HEK293 (cell line): ENCODE data around the gene BDNF.

Experiments
- CTCF ChIA-PET: fragments of 350-600 bp; formaldehyde crosslinking; extraction: SDS; loops from one replicate; lab custom pipeline; 2021; ENCODE audit warnings: antibody characterized with exemption; lab: Yijun Ruan, JAX
- POLR2A ChIA-PET: fragments of 300-600 bp; formaldehyde crosslinking; extraction: SDS; loops from one replicate; lab custom pipeline; 2020; ENCODE audit warnings: antibody characterized with exemption, inconsistent platforms; lab: Yijun Ruan, JAX
- H3K27ac ChIP-seq: fragments of 200-500 bp; sonication (Bioruptor generic); 2 replicates; pipeline ENCODE4 v1.5.1; 2014; ENCODE audit warnings: low read depth, low read length, control low read depth, inconsistent platforms; ENCODE audit errors: extremely low read depth
- H3K36me3 ChIP-seq, 2 experiments: fragments of 200-500 bp in 1 of 2; sonication (Bioruptor generic) in 1 of 2; 1 replicate in 1 of 2; 2 replicates in 1 of 2; pipeline ENCODE4 v1.5.1; 2014 to 2017; ENCODE audit warnings: inconsistent platforms in 2 of 2, low read length in 2 of 2; ENCODE audit not compliant: control insufficient read depth in 2 of 2, insufficient read depth in 1 of 2
- H3K4me1 ChIP-seq: fragments of 200-500 bp; sonication (Bioruptor generic); 2 replicates; pipeline ENCODE4 v1.5.1; 2014; ENCODE audit warnings: mild to moderate bottlenecking, low read length, inconsistent platforms; ENCODE audit not compliant: control insufficient read depth, insufficient read depth
- H3K4me3 ChIP-seq: 2 replicates; pipeline ENCODE4 v1.5.1; 2011; ENCODE audit warnings: low read depth, mild to moderate bottlenecking, control low read depth, low read length, moderate library complexity
- H3K9me3 ChIP-seq: fragments of 200-500 bp; sonication (Bioruptor generic); 2 replicates; pipeline ENCODE4 v1.5.1; 2014; ENCODE audit warnings: low read depth, low read length, inconsistent platforms; ENCODE audit not compliant: control insufficient read depth, insufficient read depth
- EGR2 ChIP-seq: fragments of 450-650 bp; formaldehyde crosslinking; IDR thresholded peaks from 2 replicates; pipeline ENCODE4 v1.5.1; 2016; ENCODE audit warnings: low read depth, missing biosample characterization, missing genetic modification characterization
- GLI4 ChIP-seq: fragments of 450-650 bp; formaldehyde crosslinking; IDR thresholded peaks from 2 replicates; pipeline ENCODE4 v1.5.1; 2016; ENCODE audit warnings: missing biosample characterization, missing genetic modification characterization
- MEIS1 ChIP-seq: sonication (generic); formaldehyde crosslinking; IDR thresholded peaks from 2 replicates; pipeline ENCODE4 v1.8.1; 2022; ENCODE audit warnings: missing genetic modification reagents, mild to moderate bottlenecking, borderline replicate concordance
- SCRT1 ChIP-seq: fragments of 450-650 bp; formaldehyde crosslinking; IDR thresholded peaks from 2 replicates; pipeline ENCODE4 v1.5.1; 2016; ENCODE audit warnings: missing biosample characterization, missing genetic modification characterization, borderline replicate concordance
- WT1 ChIP-seq: fragments of 450-650 bp; formaldehyde crosslinking; IDR thresholded peaks from 2 replicates; pipeline ENCODE4 v1.5.1; 2016; ENCODE audit warnings: missing biosample characterization, missing genetic modification characterization
- YY1 ChIP-seq: fragments of 450-650 bp; formaldehyde crosslinking; IDR thresholded peaks from 2 replicates; pipeline ENCODE4 v1.5.1; 2018; ENCODE audit warnings: missing biosample characterization, missing genetic modification characterization
- ZBTB48 ChIP-seq: fragments of 450-650 bp; formaldehyde crosslinking; IDR thresholded peaks from 2 replicates; pipeline ENCODE4 v1.5.1; 2016; ENCODE audit warnings: missing biosample characterization, missing genetic modification characterization
- ZBTB6 ChIP-seq: fragments of 450-650 bp; formaldehyde crosslinking; IDR thresholded peaks from 2 replicates; pipeline ENCODE4 v1.5.1; 2017; ENCODE audit warnings: missing biosample characterization, missing genetic modification characterization
- ZBTB8A ChIP-seq: fragments of 450-650 bp; formaldehyde crosslinking; IDR thresholded peaks from 2 replicates; pipeline ENCODE4 v1.5.1; 2016; ENCODE audit warnings: missing biosample characterization, missing genetic modification characterization
- ZFHX2 ChIP-seq: fragments of 450-650 bp; formaldehyde crosslinking; conservative IDR thresholded peaks from 2 replicates; pipeline ENCODE4 v1.5.1; 2016; ENCODE audit warnings: missing biosample characterization, missing genetic modification characterization
- ZNF148 ChIP-seq: fragments of 450-650 bp; formaldehyde crosslinking; IDR thresholded peaks from 2 replicates; pipeline ENCODE4 v1.5.0; 2017; ENCODE audit warnings: missing biosample characterization, missing genetic modification characterization, borderline replicate concordance
- ZNF175 ChIP-seq: fragments of 450-650 bp; formaldehyde crosslinking; IDR thresholded peaks from 2 replicates; pipeline ENCODE4 v1.5.1; 2016; ENCODE audit warnings: missing biosample characterization, missing genetic modification characterization
- ZNF184 ChIP-seq: fragments of 450-650 bp; IDR thresholded peaks from 2 replicates; pipeline ENCODE4 v1.5.1; 2018; ENCODE audit warnings: missing biosample characterization, mild to moderate bottlenecking, missing genetic modification characterization
- ZNF2 ChIP-seq: fragments of 450-650 bp; formaldehyde crosslinking; IDR thresholded peaks from 2 replicates; pipeline ENCODE4 v1.5.1; 2016; ENCODE audit warnings: missing biosample characterization, missing genetic modification characterization
- ZNF24 ChIP-seq: fragments of 450-650 bp; formaldehyde crosslinking; IDR thresholded peaks from 2 replicates; pipeline ENCODE4 v1.5.1; 2016; ENCODE audit warnings: missing biosample characterization, missing genetic modification characterization
- ZNF335 ChIP-seq: fragments of 450-650 bp; formaldehyde crosslinking; conservative IDR thresholded peaks from 2 replicates; pipeline ENCODE4 v1.5.1; 2016; ENCODE audit warnings: missing biosample characterization, missing genetic modification characterization
- ZNF341 ChIP-seq: fragments of 450-650 bp; formaldehyde crosslinking; IDR thresholded peaks from 2 replicates; pipeline ENCODE4; 2016; ENCODE audit warnings: low read depth, missing biosample characterization, missing genetic modification characterization
- ZNF473 ChIP-seq: fragments of 450-650 bp; formaldehyde crosslinking; IDR thresholded peaks from 2 replicates; pipeline ENCODE4 v1.5.1; 2017; ENCODE audit warnings: missing biosample characterization, missing genetic modification characterization
- ZNF544 ChIP-seq: fragments of 450-650 bp; formaldehyde crosslinking; IDR thresholded peaks from 2 replicates; pipeline ENCODE4 v1.5.0; 2017; ENCODE audit warnings: missing biosample characterization, missing genetic modification characterization
- ZNF549 ChIP-seq: fragments of 450-650 bp; IDR thresholded peaks from 2 replicates; pipeline ENCODE4 v1.5.1; 2018; ENCODE audit warnings: missing biosample characterization, missing genetic modification characterization, mild to moderate bottlenecking, inconsistent platforms, moderate library complexity
- ZNF621 ChIP-seq: fragments of 450-650 bp; formaldehyde crosslinking; IDR thresholded peaks from 2 replicates; pipeline ENCODE4 v1.5.1; 2017; ENCODE audit warnings: missing biosample characterization, missing genetic modification characterization
- ZNF660 ChIP-seq: fragments of 450-650 bp; IDR thresholded peaks from 2 replicates; pipeline ENCODE4 v1.5.1; 2018; ENCODE audit warnings: missing biosample characterization, mild to moderate bottlenecking, missing genetic modification characterization
- TF ChIP-seq, protein P1 (sequence below): fragments of 450-650 bp; formaldehyde crosslinking; IDR thresholded peaks from 2 replicates; pipeline ENCODE4 v1.5.1; 2016; ENCODE audit warnings: missing biosample characterization, missing genetic modification characterization
- TF ChIP-seq, protein P2 (sequence below): fragments of 450-650 bp; formaldehyde crosslinking; optimal IDR thresholded peaks from 2 replicates; pipeline ENCODE3; 2016; ENCODE audit warnings: missing biosample characterization, mild to moderate bottlenecking, missing genetic modification characterization
- TF ChIP-seq, protein P3 (sequence below): fragments of 450-650 bp; formaldehyde crosslinking; IDR thresholded peaks from 2 replicates; pipeline ENCODE4 v1.5.1; 2017; ENCODE audit warnings: missing biosample characterization, missing genetic modification characterization

The BDNF gene

DNA sequence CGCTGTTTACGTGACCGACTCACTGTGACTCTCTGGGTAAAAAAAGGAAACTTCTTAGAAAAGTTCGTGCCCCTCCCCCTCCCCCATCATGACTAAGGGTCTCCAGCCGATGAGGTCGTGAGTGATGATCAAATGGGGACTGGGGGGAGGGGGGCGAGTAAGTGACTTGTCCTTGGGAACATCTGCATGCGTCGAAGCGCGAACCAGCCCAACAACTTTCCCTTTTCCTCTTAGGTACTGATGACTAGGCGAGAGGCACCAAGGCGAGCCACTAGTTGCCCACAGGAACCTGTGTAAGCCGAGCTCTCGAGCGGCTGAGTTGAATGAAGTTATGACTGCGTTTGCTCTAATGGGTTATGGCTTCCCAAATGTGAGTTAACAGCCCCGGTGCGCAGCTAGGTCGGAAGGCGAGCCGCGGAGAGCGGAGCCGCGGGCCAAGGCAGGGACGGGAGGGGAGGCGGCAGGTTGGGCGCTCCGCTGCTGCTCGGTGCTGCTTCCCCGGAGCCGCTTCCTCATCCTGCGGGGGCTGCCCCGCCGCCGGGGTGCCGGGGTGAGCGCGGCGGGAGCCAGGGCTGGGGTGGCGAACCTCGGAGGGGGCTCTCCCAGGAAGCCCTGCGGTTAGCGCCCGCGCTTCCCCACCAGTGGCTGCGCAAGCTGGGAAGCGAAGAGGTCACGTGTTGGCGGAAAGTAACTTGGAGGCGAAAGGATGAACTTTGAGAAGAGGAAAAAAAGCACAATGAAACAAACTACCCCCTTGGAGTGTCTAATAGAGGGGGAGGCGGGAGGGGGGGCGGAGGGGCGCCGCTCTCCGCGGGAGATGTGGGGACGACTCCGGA lies 22.1 kb upstream of the BDNF start (continued):
- no peak for TF ChIP-seq ZNF148
- no peak for TF ChIP-seq ZNF549 (tag by site-specific recombination)
- no peak for TF ChIP-seq MEIS1 (CRISPR knock-in tag)
- TF ChIP-seq GLI4 (tag by site-specific recombination), result no peak
- no peak for TF ChIP-seq ZBTB48
- TF ChIP-seq, protein P1, sequence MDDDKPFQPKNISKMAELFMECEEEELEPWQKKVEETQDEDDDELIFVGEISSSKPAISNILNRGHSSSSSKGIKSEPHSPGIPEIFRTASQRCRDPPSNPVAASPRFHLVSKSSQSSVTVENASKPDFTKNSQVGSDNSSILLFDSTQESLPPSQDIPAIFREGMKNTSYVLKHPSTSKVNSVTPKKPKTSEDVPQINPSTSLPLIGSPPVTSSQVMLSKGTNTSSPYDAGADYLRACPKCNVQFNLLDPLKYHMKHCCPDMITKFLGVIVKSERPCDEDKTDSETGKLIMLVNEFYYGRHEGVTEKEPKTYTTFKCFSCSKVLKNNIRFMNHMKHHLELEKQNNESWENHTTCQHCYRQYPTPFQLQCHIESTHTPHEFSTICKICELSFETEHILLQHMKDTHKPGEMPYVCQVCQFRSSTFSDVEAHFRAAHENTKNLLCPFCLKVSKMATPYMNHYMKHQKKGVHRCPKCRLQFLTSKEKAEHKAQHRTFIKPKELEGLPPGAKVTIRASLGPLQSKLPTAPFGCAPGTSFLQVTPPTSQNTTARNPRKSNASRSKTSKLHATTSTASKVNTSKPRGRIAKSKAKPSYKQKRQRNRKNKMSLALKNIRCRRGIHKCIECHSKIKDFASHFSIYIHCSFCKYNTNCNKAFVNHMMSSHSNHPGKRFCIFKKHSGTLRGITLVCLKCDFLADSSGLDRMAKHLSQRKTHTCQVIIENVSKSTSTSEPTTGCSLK (tag by site-specific recombination), result no peak
- TF ChIP-seq ZBTB8A (tag by site-specific recombination), result 0 out of 2 replicates have a peak, but pooled peaks have one; percentile 34
- TF ChIP-seq ZNF184 (tag by site-specific recombination), result no peak
- TF ChIP-seq ZNF621, result no peak
- no peak for TF ChIP-seq ZNF2 (tag by site-specific recombination)
- no peak for TF ChIP-seq WT1 (tag by site-specific recombination)
- TF ChIP-seq ZFHX2, result peak; percentile 24; the same call in 1 of the 2 replicates
- no peak for TF ChIP-seq ZNF175 (tag by site-specific recombination)
- no peak for TF ChIP-seq ZBTB6
- no peak for TF ChIP-seq ZNF24 (tag by site-specific recombination)
- no peak for TF ChIP-seq EGR2
- TF ChIP-seq ZNF544, result no peak

- no peak overlapping the region for H3K27ac ChIP-seq
- no peaks in the 10 kb centered on the region for H3K36me3 ChIP-seq
- H3K4me1 ChIP-seq, result peaks cover 5% of the 10 kb centered on the region; the same call in 1 of the 2 replicates
- H3K4me3 ChIP-seq, result peak overlapping the region; percentile 51
- ChIA-PET POLR2A (interaction anchor here (0.7 kb wide), 1 partner anchor 1209 kb away, joined by 10 read pairs; no protein-coding TSS in a partner anchor), CTCF (interaction anchor here (0.5 to 2.8 kb wide), 2 partner anchors 16 to 22 kb away, joined by 5 to 12 read pairs; no protein-coding TSS in a partner anchor)
- H3K9me3 ChIP-seq, result no peaks in the 10 kb centered on the region
- TF ChIP-seq ZNF660 (tag by site-specific recombination) (0 out of 2 replicates have a peak, but pooled peaks have one; percentile 46), ZNF473 (tag by site-specific recombination) (no peak), ZNF341 (0 out of 2 replicates have a peak, but pooled peaks have one; percentile 26), SCRT1 (tag by site-specific recombination) (0 out of 2 replicates have a peak, but pooled peaks have one; percentile 15), ZNF335 (tag by site-specific recombination) (peak; percentile 87), YY1 (tag by site-specific recombination) (no peak)
- TF ChIP-seq, protein P2, sequence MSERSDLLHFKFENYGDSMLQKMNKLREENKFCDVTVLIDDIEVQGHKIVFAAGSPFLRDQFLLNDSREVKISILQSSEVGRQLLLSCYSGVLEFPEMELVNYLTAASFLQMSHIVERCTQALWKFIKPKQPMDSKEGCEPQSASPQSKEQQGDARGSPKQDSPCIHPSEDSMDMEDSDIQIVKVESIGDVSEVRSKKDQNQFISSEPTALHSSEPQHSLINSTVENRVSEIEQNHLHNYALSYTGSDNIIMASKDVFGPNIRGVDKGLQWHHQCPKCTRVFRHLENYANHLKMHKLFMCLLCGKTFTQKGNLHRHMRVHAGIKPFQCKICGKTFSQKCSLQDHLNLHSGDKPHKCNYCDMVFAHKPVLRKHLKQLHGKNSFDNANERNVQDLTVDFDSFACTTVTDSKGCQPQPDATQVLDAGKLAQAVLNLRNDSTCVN, result no peak
- TF ChIP-seq, protein P3, sequence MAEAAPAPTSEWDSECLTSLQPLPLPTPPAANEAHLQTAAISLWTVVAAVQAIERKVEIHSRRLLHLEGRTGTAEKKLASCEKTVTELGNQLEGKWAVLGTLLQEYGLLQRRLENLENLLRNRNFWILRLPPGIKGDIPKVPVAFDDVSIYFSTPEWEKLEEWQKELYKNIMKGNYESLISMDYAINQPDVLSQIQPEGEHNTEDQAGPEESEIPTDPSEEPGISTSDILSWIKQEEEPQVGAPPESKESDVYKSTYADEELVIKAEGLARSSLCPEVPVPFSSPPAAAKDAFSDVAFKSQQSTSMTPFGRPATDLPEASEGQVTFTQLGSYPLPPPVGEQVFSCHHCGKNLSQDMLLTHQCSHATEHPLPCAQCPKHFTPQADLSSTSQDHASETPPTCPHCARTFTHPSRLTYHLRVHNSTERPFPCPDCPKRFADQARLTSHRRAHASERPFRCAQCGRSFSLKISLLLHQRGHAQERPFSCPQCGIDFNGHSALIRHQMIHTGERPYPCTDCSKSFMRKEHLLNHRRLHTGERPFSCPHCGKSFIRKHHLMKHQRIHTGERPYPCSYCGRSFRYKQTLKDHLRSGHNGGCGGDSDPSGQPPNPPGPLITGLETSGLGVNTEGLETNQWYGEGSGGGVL (tag by site-specific recombination), result no peak
Measured at GRCh38 chr11:27721264-27722116, 21.2 kb upstream of the BDNF start.
